ENCODE data around the gene LRRC47. TPM values are rescaled to one million over a fixed set of nuclear protein-coding genes. Genes with fewer than 3 reads are reported as not detected.
A peak's percentile ranks its signal among the peaks of the same experiment; 100 is the strongest.

The LRRC47 gene
- total and polyA plus RNA-seq, 2 of the 13 experiments (the other 11 are each of a cell fraction or from before 2014, with no cell fraction given), result 18.3 to 52.5 TPM

- TF ChIP-seq THAP9 (CRISPR knock-in tag; IDR thresholded peaks at IDR 0.05; ENCODE audit: borderline replicate concordance), result no peak
- TF ChIP-seq, protein P1, sequence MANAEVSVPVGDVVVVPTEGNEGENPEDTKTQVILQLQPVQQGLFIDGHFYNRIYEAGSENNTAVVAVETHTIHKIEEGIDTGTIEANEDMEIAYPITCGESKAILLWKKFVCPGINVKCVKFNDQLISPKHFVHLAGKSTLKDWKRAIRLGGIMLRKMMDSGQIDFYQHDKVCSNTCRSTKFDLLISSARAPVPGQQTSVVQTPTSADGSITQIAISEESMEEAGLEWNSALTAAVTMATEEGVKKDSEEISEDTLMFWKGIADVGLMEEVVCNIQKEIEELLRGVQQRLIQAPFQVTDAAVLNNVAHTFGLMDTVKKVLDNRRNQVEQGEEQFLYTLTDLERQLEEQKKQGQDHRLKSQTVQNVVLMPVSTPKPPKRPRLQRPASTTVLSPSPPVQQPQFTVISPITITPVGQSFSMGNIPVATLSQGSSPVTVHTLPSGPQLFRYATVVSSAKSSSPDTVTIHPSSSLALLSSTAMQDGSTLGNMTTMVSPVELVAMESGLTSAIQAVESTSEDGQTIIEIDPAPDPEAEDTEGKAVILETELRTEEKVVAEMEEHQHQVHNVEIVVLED (CRISPR knock-in tag; IDR thresholded peaks at IDR 0.05; ENCODE audit: borderline replicate concordance), result no peak
- no peak for TF ChIP-seq ZFP90 (CRISPR knock-in tag; IDR thresholded peaks at IDR 0.05; ENCODE audit: borderline replicate concordance)
These were observed 64.5 kb downstream of the LRRC47 start (continued) for GRCh38 chr1:3731583-3732433.

DNA sequence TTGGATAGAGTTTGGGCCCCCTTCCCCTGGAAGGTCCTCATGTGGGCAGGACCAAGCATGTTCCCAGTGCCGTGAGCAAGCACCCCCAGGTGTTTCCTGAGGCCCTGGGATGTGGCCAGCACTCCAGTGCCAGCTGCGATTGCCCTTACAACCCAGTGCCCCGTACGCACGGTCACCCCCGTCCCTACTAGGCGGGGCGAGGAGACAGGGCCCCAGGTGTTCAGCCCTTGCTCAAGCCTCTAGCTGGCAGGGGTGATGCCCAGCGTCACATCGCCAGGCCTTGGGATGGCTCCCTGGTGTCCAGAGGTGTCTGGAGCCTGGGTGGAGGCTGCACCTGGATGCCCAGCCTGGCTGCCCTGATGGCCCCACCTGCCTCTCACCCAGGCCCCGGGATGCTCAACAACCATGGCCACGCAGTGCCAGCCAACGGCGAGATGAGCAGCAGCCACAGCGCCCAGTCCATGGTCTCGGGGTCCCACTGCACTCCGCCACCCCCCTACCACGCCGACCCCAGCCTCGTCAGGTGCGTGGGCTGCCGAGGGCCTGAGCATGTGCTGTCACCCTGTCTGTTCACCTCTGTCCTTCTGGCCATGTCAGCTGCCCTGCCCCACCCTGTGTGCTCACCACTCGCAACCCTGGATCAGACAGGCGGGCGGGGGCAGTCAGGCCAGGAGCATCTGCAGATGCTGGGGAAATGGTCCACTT is 65.6 kb downstream of the LRRC47 start:
- CTCF ChIA-PET (ENCODE audit: low intra/inter-chr PET ratio, low total read pairs), result no interaction called here

More for the DNA sequence above, 65.6 kb downstream of the LRRC47 start:
- Histone ChIP-seq H3K9ac (ENCODE audit: insufficient read depth, low read depth, low read length) (no peak overlapping the region), H3K27me3 (ENCODE audit: control insufficient read depth in 1 of 2, insufficient read depth in 2 of 2, low read length in 2 of 2) (no peaks in the 10 kb centered on the region), H3K4me2 (ENCODE audit: low read depth, low read length) (no peak overlapping the region), H3K4me1 (ENCODE audit: insufficient read depth, low read length) (peaks cover 35% of the 10 kb centered on the region), H3K4me3 (replicated peaks in 1 of 3; ENCODE audit: insufficient read depth in 1 of 3, low read depth in 2 of 3, low read length in 3 of 3) (no peak overlapping the region), H2AFZ (ENCODE audit: low read length) (no peak overlapping the region), H3K79me2 (ENCODE audit: insufficient read depth, low read length) (no peaks in the 10 kb centered on the region), H3K9me3 (ENCODE audit: low read length) (no peaks in the 10 kb centered on the region), H3K27ac (ENCODE audit: extremely low read length, insufficient read depth, low read length) (no peak overlapping the region), H3K36me3 (replicated peaks in 1 of 2; ENCODE audit: control insufficient read depth in 1 of 2, insufficient read depth in 2 of 2, low read length in 2 of 2) (peaks cover 1 to 2% of the 10 kb centered on the region in 2 experiments; a peak in 1 of 5 replicates), H4K20me1 (ENCODE audit: insufficient read depth, low read length) (no peaks in the 10 kb centered on the region)
- in situ Hi-C loops (cut with HindIII; ENCODE audit: extremely low pct_ligation_motif_present, low pct_unique_long_range_greater_than_20kb) (no loop called here), intact Hi-C loops (cut with micrococcal nuclease; ENCODE audit: unreplicated experiment) (no loop called here)
- DNase-seq (ENCODE audit: low spot score), result no peak
- no peak for FAIRE-seq
- POLR2A ChIA-PET, result no interaction called here
- ATAC-seq, result no peak
- BruUV-seq (replicated peaks), result no TSS peak
- WGBS (ENCODE audit: low lambda C conversion rate), result 94% methylated on average over 7 of the region's 25 CpGs
- TF ChIP-seq RARG (CRISPR knock-in tag; IDR thresholded peaks at IDR 0.05; ENCODE audit: low read depth) (no peak), AGO1 (IDR thresholded peaks at IDR 0.05; ENCODE audit: low read depth, low read length, poor library complexity, severe bottlenecking) (peak; percentile 79)
